Kidney (tissue), 14 donors: ENCODE results near the gene NOL9. TPM values are rescaled to one million over a fixed set of nuclear protein-coding genes. Genes with fewer than 3 reads are reported as not detected.
A peak's percentile ranks its signal among the peaks of the same experiment; 100 is the strongest.

Source experiments
- DNase-seq, 5 donors: peaks; one replicate each; pipeline ENCODE4 v3.0.0-alpha.2; 2013 to 2020
- FAIRE-seq: peaks from 2 replicates; lab custom pipeline; 2012; peaks lifted over from hg19 to GRCh38; lab: Jason Lieb, UNC
- H3K27ac ChIP-seq, 2 donors: one replicate each; pipeline ENCODE4 v1.7.0; 2013; ENCODE audit warnings: low read depth in 2 of 2, low read length in 2 of 2, inconsistent platforms in 1 of 2
- H3K27me3 ChIP-seq: one replicate; pipeline ENCODE4 v1.7.1; 2013; ENCODE audit warnings: low read length, inconsistent platforms; ENCODE audit not compliant: control insufficient read depth, insufficient read depth
- H3K36me3 ChIP-seq, 3 donors: one replicate each; pipeline versions ENCODE4 v1.7.0 to v1.7.1; 2013; ENCODE audit warnings: low read length in 3 of 3, control low read depth in 1 of 3, inconsistent platforms in 1 of 3; ENCODE audit not compliant: insufficient read depth in 3 of 3, control insufficient read depth in 2 of 3
- H3K4me1 ChIP-seq, 3 donors: one replicate each; pipeline versions ENCODE4 v1.7.0 to v1.7.1; 2013; ENCODE audit warnings: low read length in 3 of 3, inconsistent platforms in 1 of 3, low read depth in 1 of 3; ENCODE audit not compliant: control insufficient read depth in 2 of 3, insufficient read depth in 2 of 3
- H3K4me3 ChIP-seq, 3 donors: one replicate each; pipeline versions ENCODE4 v1.7.0 to v1.8.1; 2013; ENCODE audit warnings: low read length in 3 of 3, control low read depth in 1 of 3, inconsistent platforms in 1 of 3
- H3K9ac ChIP-seq, 3 donors: one replicate each; pipeline versions ENCODE4 v1.7.0 to v1.7.1; 2013; ENCODE audit warnings: low read length in 3 of 3, control low read depth in 1 of 3, inconsistent platforms in 1 of 3
- H3K9me3 ChIP-seq, 3 donors: one replicate each; pipeline versions ENCODE4 v1.7.0 to v1.7.1; 2013; ENCODE audit warnings: low read length in 3 of 3, control low read depth in 1 of 3, inconsistent platforms in 1 of 3; ENCODE audit not compliant: control insufficient read depth in 2 of 3, insufficient read depth in 1 of 3
- CTCF ChIP-seq: IDR thresholded peaks from 3 replicates; pipeline ENCODE4 v1.5.1; 2012; ENCODE audit warnings: mild to moderate bottlenecking, moderate library complexity, borderline replicate concordance; ENCODE audit not compliant: insufficient read depth; ENCODE audit errors: extremely low read depth
- intact Hi-C: fragments of 100-400 bp; cut with DNase I; formaldehyde crosslinking; loops from one replicate; pipeline ENCODE4 v1.11.1; 2022
- polyA plus RNA-seq: library from polyadenylated mRNA; stranded (reverse); fragments of 350-450 nt; fragmentation: Illumina TruSeq; extraction: RNeasy Lipid Tissue Mini Kit (QIAGEN cat#74804); gene quantifications from one replicate; pipeline ENCODE4 v1.2.3, GENCODE V29; 2014; ENCODE audit warnings: low read depth, low replicate concordance; ENCODE audit not compliant: insufficient read depth
- total RNA-seq: library from RNA; stranded (reverse); fragmentation: NEBNext Ultra II Directional; extraction: Animal tissue kit (Norgen Biotek cat#: 25700); gene quantifications from one replicate; pipeline ENCODE4 v1.2.1, GENCODE V29; 2021
- donor health status: control.
- donor health status: control.
- donor health status: control.
- donor health status: control.
- donor health status: control.
- donor health status: DM: yes; HTN: yes; CAD: no.
- donor health status: Normal renal cell carcinoma (clear cell type).

Gene NOL9
- total and polyA plus RNA-seq, 2 donors from 2014 or later, result 4.3 to 28.7 TPM

DNA sequence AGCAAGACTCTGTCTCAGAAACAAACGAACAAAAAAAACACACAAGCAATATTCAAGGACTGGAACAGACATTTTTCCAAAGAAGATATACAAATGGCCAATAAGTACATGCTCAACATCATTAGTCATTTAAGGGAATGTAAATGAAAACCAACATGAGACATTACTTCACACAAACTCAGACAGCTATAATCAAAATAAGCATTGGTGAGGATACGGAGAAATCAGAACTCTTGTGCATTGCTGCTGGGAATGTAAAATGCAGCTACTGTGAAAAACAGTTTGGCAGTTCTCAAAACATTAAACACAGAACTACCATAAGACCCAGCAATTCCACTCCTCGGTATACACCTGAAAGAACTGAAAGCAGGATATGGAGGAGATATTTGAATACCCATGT, 15.4 kb downstream of the NOL9 start:
- Histone ChIP-seq H3K4me3 (no peak overlapping the region), H3K9me3 (no peaks in the 10 kb centered on the region), H3K4me1 (no peaks in the 10 kb centered on the region), H3K27ac (no peak overlapping the region), H3K9ac (no peak overlapping the region), H3K36me3 (peaks cover 0 to 9% (median 8%) of the 10 kb centered on the region in 3 donors), H3K27me3 (no peaks in the 10 kb centered on the region)
- TF ChIP-seq CTCF, result no peak
- no peak for FAIRE-seq
- no peak for DNase-seq
- intact Hi-C loops, result no loop called here

DNA sequence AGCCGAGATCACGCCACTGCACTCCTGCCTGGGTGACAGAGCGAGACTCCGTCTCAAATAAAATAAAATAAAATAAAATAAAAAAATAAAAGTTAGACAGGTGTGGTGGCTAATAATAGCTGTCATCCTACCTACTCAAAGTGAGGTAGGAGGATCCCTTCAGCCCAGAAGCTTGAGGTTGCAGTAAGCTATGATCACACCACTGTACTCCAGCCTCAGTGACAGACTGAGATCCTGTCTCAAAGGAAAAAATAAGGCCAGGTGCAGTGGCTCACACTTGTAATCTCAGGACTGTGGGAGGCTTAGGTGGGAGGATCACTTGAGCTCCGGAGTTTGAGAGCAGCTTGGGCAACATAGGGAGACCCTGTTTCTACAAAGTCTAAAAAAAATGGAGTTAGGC, 18.0 kb downstream of the NOL9 start:
- no peak overlapping the region for H3K9ac ChIP-seq
- intact Hi-C loops, result no loop called here
- TF ChIP-seq CTCF, result no peak
- H3K27me3 ChIP-seq, result no peaks in the 10 kb centered on the region
- H3K4me3 ChIP-seq, result no peak overlapping the region
- FAIRE-seq, result no peak
- no peak overlapping the region for H3K27ac ChIP-seq
- no peaks in the 10 kb centered on the region for H3K4me1 ChIP-seq
- no peak for DNase-seq
- peaks cover 11 to 24% (median 16%) of the 10 kb centered on the region in 3 donors for H3K36me3 ChIP-seq
- H3K9me3 ChIP-seq, result no peaks in the 10 kb centered on the region

DNA sequence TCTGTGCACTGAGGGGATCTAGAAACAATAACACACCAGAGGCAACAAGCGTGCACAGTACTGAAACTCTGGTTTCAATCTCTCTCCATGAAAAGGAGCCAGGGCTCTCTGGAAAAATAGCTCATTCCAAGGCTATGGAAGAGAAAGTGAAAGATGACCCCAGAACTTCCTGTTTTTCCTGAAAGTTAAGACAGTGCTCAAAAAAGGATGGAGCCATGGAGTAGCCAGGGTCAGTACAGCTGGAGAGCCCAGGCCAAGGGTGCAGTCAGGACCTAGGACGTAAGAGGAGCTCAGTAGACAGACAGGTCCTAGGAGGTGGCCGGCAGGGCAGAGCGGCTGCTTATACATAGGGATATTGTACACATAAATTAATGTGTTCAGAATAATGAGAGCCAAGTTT, 19.1 kb downstream of the NOL9 start:
- intact Hi-C loops, result no loop called here
- H3K4me3 ChIP-seq, result no peak overlapping the region
- H3K9me3 ChIP-seq, result no peaks in the 10 kb centered on the region
- no peak for FAIRE-seq
- H3K4me1 ChIP-seq, result no peaks in the 10 kb centered on the region
- no peak overlapping the region for H3K9ac ChIP-seq
- H3K27me3 ChIP-seq, result no peaks in the 10 kb centered on the region
- peak in 1 of 5 donors; percentile 22 for DNase-seq
- no peak overlapping the region for H3K27ac ChIP-seq
- TF ChIP-seq CTCF, result no peak
- peaks cover 13 to 29% (median 14%) of the 10 kb centered on the region in 3 donors for H3K36me3 ChIP-seq

DNA sequence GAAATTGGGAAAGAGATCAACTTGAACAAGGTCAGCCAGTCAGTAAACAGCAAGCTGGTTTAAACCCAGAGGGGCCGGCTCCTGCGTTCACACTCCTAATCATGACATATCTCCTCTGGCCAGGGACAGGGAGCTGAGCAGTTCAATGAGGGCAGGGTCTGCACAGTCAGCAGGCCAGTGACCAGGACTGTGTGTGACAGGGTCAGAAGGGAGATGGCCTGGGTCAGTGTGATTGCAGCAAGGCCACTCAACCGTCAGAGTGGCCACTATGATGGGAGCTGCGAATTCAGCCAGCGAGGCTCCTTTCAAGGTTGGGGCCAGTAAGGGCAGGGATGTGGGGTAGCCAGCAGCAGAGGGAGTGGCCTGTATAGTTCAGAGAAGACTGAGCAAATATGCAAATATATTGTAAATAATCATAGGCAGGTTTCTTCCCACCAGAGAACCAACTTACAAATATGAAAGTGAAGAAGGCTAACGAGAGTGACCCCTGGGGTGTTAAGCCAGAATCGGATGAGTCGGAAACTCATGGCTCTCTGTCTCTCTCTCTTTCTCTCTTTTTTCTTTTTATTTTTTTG, 20.0 kb downstream of the NOL9 start:
- Histone ChIP-seq H3K27me3 (no peaks in the 10 kb centered on the region), H3K27ac (no peak overlapping the region), H3K9me3 (no peaks in the 10 kb centered on the region), H3K4me1 (no peaks in the 10 kb centered on the region), H3K36me3 (peaks cover 13 to 29% (median 14%) of the 10 kb centered on the region in 3 donors), H3K9ac (no peak overlapping the region), H3K4me3 (no peak overlapping the region)
- TF ChIP-seq CTCF, result no peak
- FAIRE-seq (no peak), DNase-seq (peak in 1 of 5 donors; percentile 23)
- intact Hi-C loops, result no loop called here
